Stimulated activated CD8-positive, alpha-beta memory T cell treated with anti-CD3 and anti-CD28 coated beads, Interleukin-4, amount 100 ng/mL, for 4 hours (primary cell): ENCODE measurements around the gene FOXN3.
"Not testable (repeated sequence)": the region's sequence is repeated elsewhere in the genome, so short reads cannot be mapped to it uniquely, and the experiment has no call there.

ENCODE experiments used
- DNase-seq, 2 donors: peaks; one replicate each; pipeline ENCODE4 v3.0.0-alpha.2; 2020; ENCODE audit warnings: low read depth in 2 of 2, low spot score in 1 of 2

FOXN3 gene

DNA sequence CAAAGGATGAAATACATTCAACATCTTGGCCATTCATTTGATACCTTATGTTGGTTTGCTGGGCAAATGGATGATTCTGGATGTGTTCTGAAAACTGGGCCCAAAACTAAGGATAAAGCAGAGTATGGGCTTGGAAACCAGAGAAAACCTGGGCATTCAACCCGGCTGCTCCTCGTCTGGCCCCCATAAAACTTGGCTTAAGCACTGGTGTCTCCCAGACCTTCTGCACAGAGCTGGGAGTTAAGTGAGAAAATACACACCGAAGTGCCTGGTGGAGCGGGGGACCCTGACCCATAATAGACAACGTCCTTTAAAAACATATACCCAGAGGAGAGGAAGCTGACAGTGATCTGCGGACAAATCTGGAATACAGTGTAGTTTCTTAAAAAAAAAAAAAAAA, 112.5 kb downstream of the FOXN3 start:
- no peak for DNase-seq

DNA sequence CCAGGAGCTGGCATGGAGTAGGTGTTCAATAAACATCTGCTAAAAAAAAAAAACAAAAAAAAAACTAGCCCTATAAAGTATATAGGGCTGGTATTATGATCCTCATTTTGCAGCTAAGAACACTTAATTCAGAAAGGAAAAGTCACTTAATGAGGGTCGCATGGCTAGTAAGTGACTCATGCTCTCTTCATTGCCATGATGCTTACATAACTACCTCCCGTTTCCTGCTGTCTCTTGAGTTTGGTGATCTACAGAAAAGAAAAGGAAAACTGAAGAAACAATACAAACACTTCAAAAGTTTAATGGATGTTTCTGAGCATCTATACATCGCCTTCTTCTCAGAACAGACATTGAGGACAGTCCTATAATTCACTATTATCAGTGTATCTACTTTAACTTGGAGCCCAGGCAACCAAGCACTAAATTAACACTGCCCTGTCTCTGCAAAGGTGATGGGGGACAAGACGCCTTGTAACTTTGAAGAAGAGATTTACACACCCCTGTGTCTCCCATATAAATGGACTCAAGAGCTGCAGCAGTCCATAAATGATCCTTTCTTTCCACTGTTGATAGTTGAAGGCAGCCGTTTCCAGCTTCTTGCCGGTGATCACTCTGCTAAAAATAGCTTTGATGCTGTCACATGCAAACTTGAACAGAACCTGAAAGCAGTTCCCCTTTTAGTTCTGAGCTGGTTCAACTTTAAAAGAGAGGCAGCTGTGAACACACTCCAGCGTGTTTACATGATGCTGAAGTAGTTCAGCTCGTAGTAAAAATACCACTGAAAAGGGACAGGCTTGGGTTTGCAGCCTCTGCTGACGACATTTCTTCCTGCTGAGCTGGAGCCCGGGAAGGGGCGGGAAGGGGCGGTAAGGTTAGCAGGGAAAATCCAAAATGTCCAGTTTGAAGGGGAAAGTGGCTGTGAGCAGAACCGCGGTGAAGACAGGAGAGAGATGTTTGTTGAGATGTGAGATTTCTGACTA, 113.3 kb downstream of the FOXN3 start:
- DNase-seq = no peak

- DNase-seq = no peak
These were observed 114.6 kb downstream of the FOXN3 start for GRCh38 chr14:89302396-89302950.

- DNase-seq = no peak
These were observed 117.4 kb downstream of the FOXN3 start for GRCh38 chr14:89299587-89299986.

DNA sequence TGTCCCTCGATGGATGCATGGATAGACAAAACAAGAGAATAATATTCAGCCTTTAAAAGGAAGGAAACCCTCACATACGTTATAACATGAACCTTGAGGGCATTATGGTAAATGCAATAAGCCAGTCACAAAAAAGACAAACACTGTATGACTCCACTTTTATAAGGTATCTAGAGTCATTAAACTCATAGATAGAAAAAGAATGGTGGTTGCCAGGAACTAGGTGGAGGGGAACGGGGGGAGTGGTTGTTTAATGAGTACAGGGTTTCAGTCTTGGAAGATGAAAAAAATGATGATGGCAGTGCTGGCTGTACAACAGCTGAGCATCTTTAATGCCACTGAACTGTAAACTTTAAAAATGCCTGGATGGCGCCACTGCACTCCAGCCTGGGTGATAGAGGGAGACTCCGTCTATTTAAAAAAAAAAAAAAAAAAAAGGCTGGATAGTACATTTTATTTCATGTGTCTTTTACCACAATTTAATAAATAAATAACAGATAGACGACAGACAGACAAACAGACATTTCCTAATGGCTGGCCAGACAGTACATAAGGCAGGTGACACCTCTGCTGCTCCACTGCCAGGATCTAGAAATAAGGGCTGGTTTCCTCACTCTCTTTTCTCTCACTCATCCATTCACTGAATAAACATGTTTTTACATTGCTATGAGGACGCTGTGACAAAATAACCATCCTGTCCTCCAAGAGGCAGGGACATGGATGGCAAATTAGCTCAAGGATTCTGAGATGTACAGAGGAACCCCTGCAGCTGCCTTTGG, 118.8 kb downstream of the FOXN3 start:
- no peak for DNase-seq

DNA sequence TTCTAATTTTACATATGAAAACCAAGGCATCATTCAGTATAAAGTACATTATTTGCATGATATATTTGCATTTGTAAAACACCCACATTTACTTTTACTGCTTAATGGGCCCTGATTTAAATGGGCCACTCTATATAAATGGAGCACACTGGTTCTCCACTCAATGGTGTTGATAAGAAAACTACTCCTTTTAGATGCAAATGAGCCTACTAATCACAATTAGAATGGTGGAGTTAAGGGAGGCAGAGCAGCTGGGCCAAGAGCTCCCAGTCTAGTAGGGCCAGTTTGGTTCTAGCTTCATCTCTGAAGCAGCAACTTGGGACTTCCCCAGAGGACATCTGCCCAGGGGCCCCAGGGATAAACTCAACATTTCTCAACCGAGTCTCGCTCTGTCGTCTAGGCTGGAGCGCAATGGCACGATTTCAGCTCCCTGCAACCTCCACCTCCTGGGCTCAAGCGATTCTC, 120.7 kb downstream of the FOXN3 start:
- no peak for DNase-seq

GRCh38 chr14:89294872-89295271, 122.2 kb downstream of the FOXN3 start:
- no peak for DNase-seq

DNA sequence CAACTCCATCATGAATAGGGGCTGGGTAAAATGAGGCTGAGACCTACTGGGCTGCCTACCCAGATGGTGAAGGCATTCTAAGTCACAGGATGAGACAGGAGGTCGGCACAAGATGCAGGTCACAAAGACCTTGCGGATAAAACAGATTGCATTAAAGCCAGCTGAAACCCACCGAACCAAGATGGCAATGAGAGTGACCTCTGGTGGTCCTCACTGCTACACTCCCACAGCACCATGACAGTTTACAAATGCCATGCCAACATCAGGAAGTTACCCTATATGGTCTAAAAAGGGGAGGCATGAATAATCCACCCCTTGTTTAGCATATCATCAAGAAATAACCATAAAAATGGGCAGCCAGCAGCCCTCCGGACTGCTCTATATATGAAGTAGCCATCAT, 122.6 kb downstream of the FOXN3 start:
- not testable (repeated sequence) for DNase-seq

DNA sequence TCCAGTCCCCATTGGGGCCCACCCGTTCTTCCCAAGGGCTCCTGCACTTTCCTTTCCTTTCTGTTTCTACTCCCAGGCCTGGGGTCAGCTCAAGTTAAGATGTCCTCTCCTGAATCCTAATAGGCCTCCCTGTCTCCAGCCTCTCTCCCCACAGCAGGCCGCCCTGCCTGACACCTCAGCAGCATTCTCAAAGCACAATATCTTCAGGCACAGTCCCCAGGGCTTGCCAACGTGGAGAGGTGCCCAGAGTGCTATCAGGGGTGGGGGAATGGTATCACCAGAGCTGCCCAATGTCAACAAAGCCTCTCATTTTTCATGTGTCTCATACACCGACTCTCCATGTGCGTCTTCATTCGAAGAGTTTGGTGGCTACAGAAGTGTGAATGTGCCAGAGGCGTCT, 123.0 kb downstream of the FOXN3 start:
- no peak for DNase-seq

GRCh38 chr14:89293314-89293916, 123.6 kb downstream of the FOXN3 start:
- no peak for DNase-seq

- no peak for DNase-seq
These were observed 124.3 kb downstream of the FOXN3 start for GRCh38 chr14:89292579-89293313.

DNA sequence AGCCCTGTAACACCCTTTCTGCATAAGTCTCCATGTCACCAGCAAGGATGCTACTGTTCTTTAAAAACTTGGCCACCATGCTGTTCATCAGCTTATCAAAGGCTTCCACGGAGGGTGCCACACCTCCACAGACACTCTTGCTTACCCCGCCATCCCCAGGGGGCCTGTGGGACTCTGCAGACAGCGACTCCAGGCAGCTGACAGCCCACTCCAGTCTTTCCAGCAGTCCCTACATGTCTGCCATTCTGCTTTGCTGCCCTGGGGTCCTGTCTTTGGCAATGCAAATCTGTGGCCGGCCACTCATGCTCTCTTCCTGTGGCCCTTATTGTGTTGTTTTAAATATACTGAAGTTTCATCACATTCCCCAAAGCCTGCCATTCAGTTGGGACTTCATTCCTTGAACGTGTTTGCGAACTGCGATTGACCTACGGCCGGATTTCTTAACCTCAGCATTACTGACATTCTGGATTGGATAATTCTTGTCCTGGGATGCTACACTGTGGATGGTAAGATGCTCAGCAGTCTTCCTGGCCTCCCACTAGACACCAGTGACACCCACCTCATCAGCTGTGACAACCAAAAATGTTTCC, 125.6 kb downstream of the FOXN3 start:
- DNase-seq = no peak

DNA sequence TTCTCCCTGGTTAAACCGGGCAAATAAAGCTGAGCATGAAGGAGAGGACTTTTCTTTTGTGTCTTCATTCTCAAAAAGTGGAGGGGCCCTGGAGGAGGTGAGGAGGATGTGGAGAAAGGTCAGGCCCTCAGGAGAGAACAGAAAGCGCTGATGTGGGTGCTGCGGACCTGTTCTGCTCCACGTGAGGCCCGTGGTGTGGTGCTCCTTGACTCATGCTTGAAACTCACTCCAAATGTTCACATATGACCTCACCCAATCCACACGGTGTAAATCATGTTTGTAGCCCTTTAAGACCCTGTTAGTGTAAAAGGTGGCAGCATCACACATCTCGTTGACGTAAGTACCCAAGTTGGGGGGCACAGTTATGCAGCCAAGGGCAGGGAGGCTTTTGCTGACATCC, 126.2 kb downstream of the FOXN3 start:
- DNase-seq = no peak

GRCh38 chr14:89289477-89289876, 127.6 kb downstream of the FOXN3 start:
- DNase-seq = no peak

- DNase-seq = no peak
These were observed 128.9 kb downstream of the FOXN3 start for GRCh38 chr14:89288114-89288513.

DNA sequence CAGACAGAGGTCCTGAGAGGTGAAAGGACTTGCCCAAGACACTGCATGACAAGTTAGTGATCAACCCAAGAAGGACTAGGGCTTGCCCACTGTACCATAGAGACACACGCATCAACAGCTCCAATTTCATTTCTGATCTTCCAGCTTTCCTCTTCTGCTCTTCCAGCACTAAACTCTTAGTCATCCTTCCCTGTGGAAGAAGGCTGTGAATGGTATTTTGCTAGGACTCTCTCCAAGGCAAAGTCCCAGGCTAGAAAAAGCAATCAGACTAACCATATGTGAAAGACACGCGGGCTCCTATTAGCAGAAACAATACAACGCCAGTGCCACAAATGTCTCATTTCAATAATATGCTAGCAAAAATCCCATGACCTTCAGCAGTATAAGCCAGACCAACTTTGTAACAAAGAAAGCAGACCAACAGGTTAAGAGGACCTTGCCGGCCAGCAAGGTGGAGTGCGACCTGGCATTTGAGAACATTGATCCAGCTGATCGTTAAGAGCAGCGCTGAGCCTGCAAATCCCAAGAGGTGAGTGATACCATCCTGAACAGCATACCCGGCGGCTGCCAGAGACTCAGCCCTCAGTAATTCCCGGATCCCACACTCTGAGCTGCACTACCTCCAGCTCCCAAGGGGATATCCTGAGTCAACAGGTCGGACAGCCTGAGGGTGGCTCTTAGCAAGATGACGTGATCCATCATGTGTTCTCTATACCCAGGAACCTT, 132.5 kb downstream of the FOXN3 start:
- no peak for DNase-seq

DNA sequence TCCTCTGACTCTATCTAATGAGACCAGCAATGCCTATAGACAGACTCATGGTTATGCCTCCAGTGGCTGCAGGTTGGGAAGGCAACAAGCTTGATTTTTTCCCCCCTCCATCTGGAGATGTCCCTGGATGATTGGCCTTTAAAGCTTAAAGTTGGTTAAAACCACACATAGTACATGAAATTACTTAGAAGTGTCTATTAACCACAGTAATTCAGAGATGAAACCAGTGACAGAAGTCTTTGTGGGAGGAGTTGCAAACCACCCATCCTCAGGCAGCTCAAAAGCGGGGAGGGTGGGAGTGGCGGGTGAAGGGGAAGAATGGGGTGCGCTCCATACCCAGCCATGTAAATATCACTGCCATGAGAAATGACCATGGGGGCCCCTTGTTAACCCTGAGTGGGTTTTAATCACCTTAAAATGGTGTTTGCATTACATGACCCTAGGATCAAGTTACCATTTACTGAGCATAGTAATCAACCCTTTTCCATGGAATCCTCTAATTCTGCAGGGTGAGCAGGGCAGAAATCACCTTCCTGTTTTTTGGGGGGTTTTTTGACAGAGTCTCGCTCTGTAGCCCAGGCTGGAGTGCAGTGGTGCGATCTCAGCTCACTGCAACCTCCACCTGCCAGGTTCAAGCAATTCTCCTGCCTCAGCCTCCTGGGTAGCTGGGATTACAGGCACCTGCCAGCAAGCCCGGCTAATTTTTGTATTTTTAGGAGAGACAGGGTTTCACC, 133.5 kb downstream of the FOXN3 start:
- peak in 1 of 2 donors; percentile 9 for DNase-seq

GRCh38 chr14:89282191-89282590, 134.8 kb downstream of the FOXN3 start:
- DNase-seq = no peak

DNA sequence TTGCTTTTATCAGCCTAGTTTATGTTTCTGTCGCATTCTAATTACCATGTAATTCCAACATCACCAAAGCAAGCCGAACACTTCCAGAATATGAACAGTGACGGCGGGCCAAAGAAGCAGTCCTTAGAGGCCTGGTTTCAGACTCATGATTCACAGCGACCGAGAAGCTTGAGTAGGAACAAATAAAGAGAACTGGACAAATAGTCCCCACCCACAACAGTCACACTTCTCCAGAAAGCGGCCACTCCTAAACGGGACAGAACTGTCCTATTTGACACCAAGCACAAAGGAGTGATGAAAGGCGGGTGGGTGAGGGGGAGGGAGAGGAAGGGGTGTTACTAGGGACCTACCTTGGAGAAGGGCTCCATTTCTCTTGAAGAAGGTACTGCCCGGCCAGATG, 136.4 kb downstream of the FOXN3 start:
- DNase-seq = no peak
